ENCODE results near the gene FARS2. TPM values are rescaled to one million over a fixed set of nuclear protein-coding genes. Genes with fewer than 3 reads are reported as not detected.

FARS2 gene
- total RNA-seq, 1 donor from 2014 or later = 18.3 TPM

DNA sequence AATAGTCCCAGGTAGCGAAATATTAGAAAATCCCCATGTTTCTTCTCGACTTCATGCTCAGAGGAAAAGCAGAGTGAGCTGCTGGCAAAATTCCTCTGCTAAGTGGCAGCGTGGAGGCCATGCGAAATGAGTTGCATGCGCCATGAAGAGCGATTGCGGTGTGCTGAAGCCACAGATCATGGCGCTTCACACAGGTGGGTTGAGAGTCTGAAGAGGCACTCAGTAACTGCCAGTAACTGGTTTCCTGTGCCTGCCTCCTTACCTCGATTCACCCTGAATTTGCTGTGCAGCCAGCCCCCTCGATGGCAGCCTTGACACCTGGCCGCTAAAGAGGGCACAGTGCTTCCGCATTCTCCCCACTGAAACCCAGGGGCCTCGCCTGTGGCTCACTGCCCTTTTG is 443.9 kb downstream of the FARS2 start:
- intact Hi-C loops (cut with DNase I) = no loop called here

DNA sequence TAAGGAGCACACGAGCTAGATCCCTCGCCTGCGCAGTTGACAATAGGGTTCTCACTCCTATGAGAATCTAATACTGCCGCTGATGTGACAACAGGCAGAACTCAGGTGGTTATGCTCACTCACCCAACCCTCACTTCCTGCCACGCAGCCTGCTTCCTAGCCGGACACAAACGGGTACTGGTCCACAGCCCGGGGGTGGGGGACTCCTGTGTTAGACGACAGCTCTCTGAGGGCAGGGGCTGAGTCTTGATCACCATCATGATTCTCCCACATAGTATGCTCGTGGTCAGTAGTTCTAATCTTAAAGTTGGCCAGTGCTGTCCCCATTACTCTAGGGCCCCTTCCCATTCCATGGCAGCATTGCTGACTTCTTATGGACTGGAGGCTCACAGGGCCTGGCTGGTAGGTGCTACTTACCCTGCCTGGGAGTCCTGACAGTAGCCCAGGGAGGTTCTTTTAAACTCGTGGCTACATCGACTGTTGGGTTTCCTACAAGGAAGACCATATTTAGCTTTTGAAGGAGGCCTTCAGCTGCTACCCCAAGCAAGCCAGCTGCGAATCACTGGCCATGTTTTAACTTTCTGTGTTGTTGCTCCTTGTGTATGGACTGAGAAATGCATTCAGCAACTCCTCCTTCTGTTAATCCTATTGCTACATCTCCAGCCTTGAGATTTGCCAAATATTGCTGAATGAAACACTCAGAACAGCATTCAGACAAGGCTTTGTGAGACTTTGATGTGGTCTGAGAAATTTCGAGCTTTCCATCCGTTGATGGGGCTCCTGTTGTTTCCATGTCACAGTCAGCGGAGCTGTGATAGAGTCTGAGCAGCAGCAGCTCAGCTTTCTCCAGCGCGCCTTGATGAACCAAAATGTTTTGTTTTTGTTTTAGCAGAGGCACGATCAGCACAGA is 445.1 kb downstream of the FARS2 start:
- ATAC-seq (no peak), DNase-seq (no peak)
- intact Hi-C loops (cut with DNase I) = no loop called here
- Histone ChIP-seq H3K36me3 (no peaks in the 10 kb centered on the region), H3K27ac (no peak overlapping the region), H3K27me3 (no peaks in the 10 kb centered on the region), H3K4me3 (no peak overlapping the region), H3K9me3 (no peaks in the 10 kb centered on the region), H3K4me1 (no peaks in the 10 kb centered on the region)
- TF ChIP-seq, protein P1, sequence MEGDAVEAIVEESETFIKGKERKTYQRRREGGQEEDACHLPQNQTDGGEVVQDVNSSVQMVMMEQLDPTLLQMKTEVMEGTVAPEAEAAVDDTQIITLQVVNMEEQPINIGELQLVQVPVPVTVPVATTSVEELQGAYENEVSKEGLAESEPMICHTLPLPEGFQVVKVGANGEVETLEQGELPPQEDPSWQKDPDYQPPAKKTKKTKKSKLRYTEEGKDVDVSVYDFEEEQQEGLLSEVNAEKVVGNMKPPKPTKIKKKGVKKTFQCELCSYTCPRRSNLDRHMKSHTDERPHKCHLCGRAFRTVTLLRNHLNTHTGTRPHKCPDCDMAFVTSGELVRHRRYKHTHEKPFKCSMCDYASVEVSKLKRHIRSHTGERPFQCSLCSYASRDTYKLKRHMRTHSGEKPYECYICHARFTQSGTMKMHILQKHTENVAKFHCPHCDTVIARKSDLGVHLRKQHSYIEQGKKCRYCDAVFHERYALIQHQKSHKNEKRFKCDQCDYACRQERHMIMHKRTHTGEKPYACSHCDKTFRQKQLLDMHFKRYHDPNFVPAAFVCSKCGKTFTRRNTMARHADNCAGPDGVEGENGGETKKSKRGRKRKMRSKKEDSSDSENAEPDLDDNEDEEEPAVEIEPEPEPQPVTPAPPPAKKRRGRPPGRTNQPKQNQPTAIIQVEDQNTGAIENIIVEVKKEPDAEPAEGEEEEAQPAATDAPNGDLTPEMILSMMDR (IDR thresholded peaks at IDR 0.05) = no peak

More for the DNA sequence above, 443.9 kb downstream of the FARS2 start:
- Histone ChIP-seq H3K27ac (no peak overlapping the region), H3K36me3 (no peaks in the 10 kb centered on the region), H3K9me3 (no peaks in the 10 kb centered on the region), H3K27me3 (no peaks in the 10 kb centered on the region), H3K4me3 (no peak overlapping the region), H3K4me1 (no peaks in the 10 kb centered on the region)
- ATAC-seq (no peak), DNase-seq (no peak)
- TF ChIP-seq, protein P1 (IDR thresholded peaks at IDR 0.05) = no peak

DNA sequence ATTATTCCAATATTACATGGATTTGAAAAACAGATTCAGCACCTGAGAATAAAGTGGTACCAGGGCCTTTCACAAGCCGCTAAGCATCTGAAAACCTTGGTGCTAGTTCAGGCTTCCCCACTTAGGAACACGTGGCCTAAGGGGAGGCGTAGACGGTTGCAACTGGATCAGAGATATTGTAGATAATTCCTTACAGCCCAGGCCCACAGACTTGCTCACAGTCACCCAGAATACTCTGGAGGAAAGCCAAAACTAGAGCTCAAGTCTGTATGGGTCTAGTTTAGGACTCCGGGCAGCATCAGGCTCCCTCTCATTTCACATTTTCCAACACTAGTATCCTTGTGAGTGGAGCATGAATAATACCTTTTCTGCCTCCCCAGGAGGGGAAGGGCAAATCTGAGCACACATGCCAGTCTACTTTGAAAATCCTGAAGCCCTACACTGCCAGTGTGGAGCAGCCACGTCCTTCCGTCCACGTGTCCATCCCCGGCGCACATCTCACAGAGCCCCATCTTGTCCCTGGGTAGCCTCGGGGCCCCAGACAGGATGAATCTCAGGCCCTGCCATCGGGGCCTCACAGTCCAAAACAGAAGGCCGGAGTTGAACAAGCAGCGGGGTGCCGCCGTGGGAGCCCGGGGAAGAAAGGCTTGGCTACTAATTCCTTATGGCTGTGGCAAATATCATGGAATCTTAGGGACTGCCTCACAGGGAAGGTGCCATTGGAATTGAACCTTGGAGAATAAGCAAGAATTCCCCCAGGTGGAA is 446.1 kb downstream of the FARS2 start:
- Histone ChIP-seq H3K4me1 (no peaks in the 10 kb centered on the region), H3K27me3 (no peaks in the 10 kb centered on the region), H3K9me3 (no peaks in the 10 kb centered on the region), H3K36me3 (no peaks in the 10 kb centered on the region), H3K4me3 (no peak overlapping the region), H3K27ac (no peak overlapping the region)
- intact Hi-C loops (cut with DNase I) = no loop called here
- DNase-seq (no peak), ATAC-seq (no peak)
- TF ChIP-seq, protein P1 (IDR thresholded peaks at IDR 0.05) = no peak

DNA sequence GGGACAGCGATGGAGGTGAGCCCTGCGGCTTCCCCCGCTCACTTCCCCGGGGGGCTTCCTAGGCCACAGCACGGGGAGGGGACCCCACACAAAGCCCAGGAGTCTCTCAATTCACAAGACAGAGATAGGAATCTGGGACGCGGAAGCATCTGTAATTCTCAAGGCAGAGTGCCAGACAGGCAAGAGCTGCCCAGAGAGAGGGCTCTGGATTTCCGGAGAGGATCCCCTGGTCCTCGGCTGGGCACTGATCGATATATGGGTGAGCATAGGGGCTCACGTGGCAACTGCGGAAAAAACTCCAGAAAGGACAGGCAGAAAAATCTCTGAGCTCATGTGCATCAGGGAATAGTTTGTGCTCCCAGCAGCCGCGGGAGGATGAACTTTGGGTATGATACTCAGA is 449.2 kb downstream of the FARS2 start:
- ATAC-seq (no peak), DNase-seq (no peak)
- no peak overlapping the region for H3K27ac ChIP-seq
- H3K4me1 ChIP-seq = no peaks in the 10 kb centered on the region
- TF ChIP-seq, protein P1 (IDR thresholded peaks at IDR 0.05) = no peak
- H3K27me3 ChIP-seq = no peaks in the 10 kb centered on the region
- no peak overlapping the region for H3K4me3 ChIP-seq
- H3K9me3 ChIP-seq = no peaks in the 10 kb centered on the region
- intact Hi-C loops (cut with DNase I) = no loop called here
- H3K36me3 ChIP-seq = no peaks in the 10 kb centered on the region

DNA sequence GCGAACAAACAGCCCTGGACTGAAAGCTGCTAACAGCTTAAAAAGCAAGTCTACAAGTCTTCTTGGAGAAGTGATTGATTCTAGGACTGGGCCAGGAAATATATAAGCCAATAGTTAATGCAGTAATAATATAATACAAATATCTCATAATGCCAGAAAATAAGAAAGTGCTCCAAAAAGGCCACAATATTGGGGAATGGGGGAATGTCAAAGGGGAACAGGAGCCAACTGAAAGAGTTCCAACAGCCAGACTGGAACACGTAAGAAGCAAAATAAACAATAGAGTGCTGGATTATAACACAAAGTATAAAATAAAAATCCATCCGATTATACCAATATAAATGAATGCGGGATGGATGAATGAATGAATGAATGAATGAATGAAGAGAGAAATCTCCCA is 449.6 kb downstream of the FARS2 start:
- no peaks in the 10 kb centered on the region for H3K27me3 ChIP-seq
- no peaks in the 10 kb centered on the region for H3K36me3 ChIP-seq
- H3K4me1 ChIP-seq = no peaks in the 10 kb centered on the region
- no peak overlapping the region for H3K27ac ChIP-seq
- H3K4me3 ChIP-seq = no peak overlapping the region
- ATAC-seq (no peak), DNase-seq (no peak)
- no peaks in the 10 kb centered on the region for H3K9me3 ChIP-seq
- intact Hi-C loops (cut with DNase I) = no loop called here
- TF ChIP-seq, protein P1 (IDR thresholded peaks at IDR 0.05) = no peak

Data from upper lobe of right lung (tissue), 1 donor.